Esophagus muscularis mucosa (tissue), 4 donors: Measurements from ENCODE around the gene ROBO1. TPM values are rescaled to one million over a fixed set of nuclear protein-coding genes. Genes with fewer than 3 reads are reported as not detected.
A peak's percentile ranks its signal among the peaks of the same experiment; 100 is the strongest.

ENCODE experiments used
- DNase-seq: peaks from one replicate; pipeline ENCODE4 v3.0.0-alpha.2; 2017; ENCODE audit errors: extremely low spot score
- H3K27ac ChIP-seq, 4 donors: fragments of 200-600 bp; sonication (generic); replicated peaks in 1 of 4; 1 replicate in 3 of 4; 2 replicates in 1 of 4; pipeline ENCODE4 v1.5.1; 2016 to 2019; ENCODE audit warnings: mild to moderate bottlenecking in 1 of 4
- H3K27me3 ChIP-seq, 4 donors: fragments of 200-600 bp; sonication (generic); one replicate each; pipeline versions ENCODE4 v1.5.1 to v1.6.0; 2016 to 2019
- H3K36me3 ChIP-seq, 4 donors: fragments of 200-600 bp; sonication (generic); one replicate each; pipeline ENCODE4 v1.5.1; 2016 to 2019
- H3K4me1 ChIP-seq, 4 donors: fragments of 200-600 bp; sonication (generic); one replicate each; pipeline ENCODE4 v1.5.1; 2016 to 2019
- H3K4me3 ChIP-seq, 4 donors: fragments of 200-600 bp; sonication (generic); 1 replicate in 2 of 4; 2 replicates in 2 of 4; pipeline ENCODE4 v1.5.1; 2016 to 2019; ENCODE audit warnings: mild to moderate bottlenecking in 4 of 4, moderate library complexity in 1 of 4
- H3K9me3 ChIP-seq, 4 donors: fragments of 200-600 bp; sonication (generic); 1 replicate in 3 of 4; 2 replicates in 1 of 4; pipeline ENCODE4 v1.5.1; 2016 to 2019
- EP300 ChIP-seq: sonication (generic); formaldehyde crosslinking; IDR thresholded peaks from one replicate; pipeline ENCODE4 v1.6.1; 2017; ENCODE audit warnings: antibody characterized with exemption
- POLR2A ChIP-seq: fragments of 450-650 bp; IDR thresholded peaks from one replicate; pipeline ENCODE4 v1.6.1; 2017; ENCODE audit warnings: antibody characterized with exemption, moderate library complexity, mild to moderate bottlenecking, low read depth
- POLR2AphosphoS5 ChIP-seq, 2 donors: sonication (generic); formaldehyde crosslinking; IDR thresholded peaks; one replicate each; pipeline ENCODE4 v1.6.1; 2017; ENCODE audit warnings: antibody characterized with exemption in 2 of 2
- WGBS: methylation state at CpG from one replicate; pipeline ENCODE4 v1.1.5; 2018; 5-methylcytosine and 5-hydroxymethylcytosine counted together
- intact Hi-C: fragments of 100-400 bp; cut with DNase I; formaldehyde crosslinking; loops from one replicate; pipeline ENCODE4 v1.15.1; 2023
- total RNA-seq, 4 donors: library from RNA; depleted of rRNA; stranded (reverse); fragments of >200 nt; gene quantifications; one replicate each; pipeline versions ENCODE4 v1.1.0 to v1.2.1, GENCODE V29; 2016
- TF ChIP-seq, protein P1 (sequence below), 3 experiments: fragments of 200-600 bp in 2 of 3; fragments of 450-650 bp in 1 of 3; sonication (generic) in 2 of 3; IDR thresholded peaks; one replicate each; pipeline ENCODE4 v1.5.1; 2017 to 2019; ENCODE audit warnings: antibody characterized with exemption in 3 of 3, mild to moderate bottlenecking in 2 of 3, moderate library complexity in 1 of 3

Gene ROBO1
- total RNA-seq, 4 donors from 2014 or later = 9.6 to 14.2 (median 12.6) TPM

DNA sequence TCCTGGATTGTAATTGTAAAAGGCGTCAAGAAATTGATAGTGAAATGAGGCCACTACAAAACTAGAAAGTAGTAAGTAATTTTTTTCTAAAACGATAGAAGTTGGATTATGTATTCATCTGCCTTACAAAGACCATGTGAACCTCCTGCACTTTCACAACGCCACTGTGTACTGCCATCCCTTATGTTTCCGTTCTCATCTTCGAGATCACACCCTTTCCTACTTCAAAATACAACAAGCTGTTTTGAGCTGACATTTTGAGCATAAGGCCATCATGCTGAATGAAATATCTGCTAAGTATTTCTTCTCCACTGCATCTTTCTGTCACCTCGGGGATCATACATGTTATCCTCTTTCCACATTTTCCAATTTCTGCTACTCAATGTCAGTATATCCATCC lies 885.5 kb downstream of the ROBO1 start:
- Histone ChIP-seq H3K4me1 (peaks cover 0 to 11% (median 4%) of the 10 kb centered on the region in 4 donors), H3K27ac (no peak overlapping the region), H3K27me3 (no peaks in the 10 kb centered on the region), H3K4me3 (no peak overlapping the region), H3K36me3 (no peaks in the 10 kb centered on the region), H3K9me3 (no peaks in the 10 kb centered on the region)
- intact Hi-C loops = no loop called here
- DNase-seq = no peak
- TF ChIP-seq POLR2A (no peak), POLR2AphosphoS5 (IDR thresholded peaks at IDR 0.05) (no peak), EP300 (no peak)
- TF ChIP-seq, protein P1, sequence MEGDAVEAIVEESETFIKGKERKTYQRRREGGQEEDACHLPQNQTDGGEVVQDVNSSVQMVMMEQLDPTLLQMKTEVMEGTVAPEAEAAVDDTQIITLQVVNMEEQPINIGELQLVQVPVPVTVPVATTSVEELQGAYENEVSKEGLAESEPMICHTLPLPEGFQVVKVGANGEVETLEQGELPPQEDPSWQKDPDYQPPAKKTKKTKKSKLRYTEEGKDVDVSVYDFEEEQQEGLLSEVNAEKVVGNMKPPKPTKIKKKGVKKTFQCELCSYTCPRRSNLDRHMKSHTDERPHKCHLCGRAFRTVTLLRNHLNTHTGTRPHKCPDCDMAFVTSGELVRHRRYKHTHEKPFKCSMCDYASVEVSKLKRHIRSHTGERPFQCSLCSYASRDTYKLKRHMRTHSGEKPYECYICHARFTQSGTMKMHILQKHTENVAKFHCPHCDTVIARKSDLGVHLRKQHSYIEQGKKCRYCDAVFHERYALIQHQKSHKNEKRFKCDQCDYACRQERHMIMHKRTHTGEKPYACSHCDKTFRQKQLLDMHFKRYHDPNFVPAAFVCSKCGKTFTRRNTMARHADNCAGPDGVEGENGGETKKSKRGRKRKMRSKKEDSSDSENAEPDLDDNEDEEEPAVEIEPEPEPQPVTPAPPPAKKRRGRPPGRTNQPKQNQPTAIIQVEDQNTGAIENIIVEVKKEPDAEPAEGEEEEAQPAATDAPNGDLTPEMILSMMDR (IDR thresholded peaks at IDR 0.05) = no peak
- 96% methylated on average over 6 of the region's 6 CpGs for WGBS

GRCh38 chr3:78881501-78881900 lies 886.3 kb downstream of the ROBO1 start:
- TF ChIP-seq POLR2AphosphoS5 (IDR thresholded peaks at IDR 0.05) (no peak), POLR2A (no peak), EP300 (no peak)
- TF ChIP-seq, protein P1 (IDR thresholded peaks at IDR 0.05) = no peak
- intact Hi-C loops = no loop called here
- H3K36me3 ChIP-seq = no peaks in the 10 kb centered on the region
- no peak for DNase-seq
- peaks cover 0 to 11% (median 4%) of the 10 kb centered on the region in 4 donors for H3K4me1 ChIP-seq
- H3K4me3 ChIP-seq = no peak overlapping the region
- no peaks in the 10 kb centered on the region for H3K27me3 ChIP-seq
- H3K27ac ChIP-seq = no peak overlapping the region
- no peaks in the 10 kb centered on the region for H3K9me3 ChIP-seq
- 76% methylated on average over 2 of the region's 2 CpGs for WGBS

DNA sequence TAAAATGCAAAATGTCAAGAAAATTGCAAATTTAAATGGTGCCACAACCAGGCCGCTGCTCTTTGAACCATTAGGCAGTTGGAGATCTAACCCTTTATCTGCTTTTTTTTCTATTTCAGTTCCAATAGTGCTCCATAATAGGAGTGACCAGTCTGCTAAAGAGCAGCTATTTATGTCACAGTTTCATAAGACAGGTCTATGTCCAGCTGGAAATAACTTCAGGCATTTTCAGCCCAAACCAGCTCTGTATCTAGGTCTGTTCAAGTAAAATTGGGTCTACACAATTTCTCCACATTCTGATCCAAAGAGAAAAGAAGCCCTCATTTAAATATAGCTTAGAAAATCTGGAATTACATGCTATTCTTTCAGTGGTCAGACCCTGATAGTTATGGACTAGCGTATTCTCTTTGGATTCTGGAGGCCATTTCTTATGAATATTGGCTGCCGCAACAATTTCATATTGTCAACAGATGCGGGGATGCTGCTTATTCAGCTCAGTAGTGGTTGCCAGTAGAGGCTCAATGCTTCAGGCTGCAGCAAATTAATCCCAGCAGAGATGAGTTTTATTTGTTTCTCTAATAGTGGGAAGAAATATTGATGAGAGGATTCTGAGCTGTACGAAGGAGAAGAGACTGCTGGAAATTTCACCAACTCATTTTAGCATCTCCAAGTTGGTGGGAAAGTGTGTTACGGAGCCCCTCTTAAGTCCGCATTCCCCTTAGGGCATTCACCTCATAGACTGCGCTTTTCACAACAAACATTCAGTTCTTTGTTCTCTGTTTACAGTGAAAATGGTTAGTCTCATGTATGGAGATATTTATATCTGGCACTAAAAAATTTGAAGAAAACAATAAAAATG lies 887.0 kb downstream of the ROBO1 start:
- Histone ChIP-seq H3K27me3 (no peaks in the 10 kb centered on the region), H3K27ac (peak overlapping the region in 3 of 4 donors; percentile 25 to 43 (median 31)), H3K9me3 (no peaks in the 10 kb centered on the region), H3K36me3 (no peaks in the 10 kb centered on the region), H3K4me3 (peak overlapping the region in 3 of 4 donors; percentile 4 to 16 (median 14)), H3K4me1 (peaks cover 0 to 11% (median 4%) of the 10 kb centered on the region in 4 donors)
- intact Hi-C loops = no loop called here
- TF ChIP-seq, protein P1 (IDR thresholded peaks at IDR 0.05) = no peak
- TF ChIP-seq POLR2AphosphoS5 (IDR thresholded peaks at IDR 0.05) (no peak), EP300 (no peak), POLR2A (no peak)
- WGBS = 84% methylated on average over 8 of the region's 8 CpGs
- no peak for DNase-seq

DNA sequence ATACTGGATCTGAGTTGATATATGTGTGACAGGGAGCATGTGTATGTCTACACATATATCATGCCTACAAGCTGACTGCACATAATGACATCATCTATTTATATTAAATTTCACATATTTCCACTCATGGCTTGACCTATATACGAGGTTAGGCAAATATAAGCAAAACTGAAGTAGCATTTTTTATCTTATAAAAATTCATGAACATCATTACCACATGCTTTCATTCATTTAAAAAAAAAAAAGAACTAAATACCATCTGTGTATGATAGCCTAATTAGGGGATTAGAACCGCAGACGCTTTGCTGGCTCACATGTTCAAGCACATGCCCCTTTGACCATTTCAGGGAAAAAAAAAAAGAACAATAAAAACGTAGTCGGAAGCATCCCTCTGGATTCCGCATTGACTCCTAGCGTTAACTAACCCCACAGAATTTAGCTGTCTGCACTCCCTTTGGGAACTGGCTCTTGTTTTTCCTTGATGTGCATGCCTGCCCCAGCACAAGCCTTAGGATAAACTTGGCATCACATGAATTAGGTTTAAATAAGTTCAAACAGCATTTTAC lies 888.4 kb downstream of the ROBO1 start:
- H3K27me3 ChIP-seq = no peaks in the 10 kb centered on the region
- H3K4me3 ChIP-seq = no peak overlapping the region
- no peak overlapping the region for H3K27ac ChIP-seq
- intact Hi-C loops = no loop called here
- no peaks in the 10 kb centered on the region for H3K36me3 ChIP-seq
- no peak for DNase-seq
- WGBS = 87% methylated on average over 7 of the region's 7 CpGs
- peaks cover 0 to 15% (median 5%) of the 10 kb centered on the region in 4 donors for H3K4me1 ChIP-seq
- TF ChIP-seq EP300 = no peak
- TF ChIP-seq POLR2A = no peak
- no peak for TF ChIP-seq POLR2AphosphoS5 (IDR thresholded peaks at IDR 0.05)
- TF ChIP-seq, protein P1 (IDR thresholded peaks at IDR 0.05) = no peak
- no peaks in the 10 kb centered on the region for H3K9me3 ChIP-seq
